Upper lobe of right lung (tissue), 1 donor: ENCODE results near the gene MYO1B. TPM values are rescaled to one million over a fixed set of nuclear protein-coding genes. Genes with fewer than 3 reads are reported as not detected.

Source experiments
- ATAC-seq: fragments of 200-7000 bp; cut with Tn5 transposase; one replicate; pipeline ENCODE4 v1.9.1; 2020; ENCODE audit warnings: mild to moderate bottlenecking, moderate library complexity
- DNase-seq: peaks from one replicate; pipeline ENCODE4 v3.0.0-alpha.2; 2020
- H3K27ac ChIP-seq: fragments of 200-600 bp; one replicate; pipeline ENCODE4 v1.8.0; 2022
- H3K27me3 ChIP-seq: fragments of 200-600 bp; one replicate; pipeline ENCODE4 v1.8.0; 2022; ENCODE audit warnings: mild to moderate bottlenecking
- H3K36me3 ChIP-seq: fragments of 200-600 bp; one replicate; pipeline ENCODE4 v1.8.0; 2022
- H3K4me1 ChIP-seq: fragments of 200-600 bp; one replicate; pipeline ENCODE4 v1.8.0; 2022
- H3K4me3 ChIP-seq: fragments of 200-600 bp; one replicate; pipeline ENCODE4 v1.8.0; 2022; ENCODE audit warnings: mild to moderate bottlenecking
- H3K9me3 ChIP-seq: fragments of 200-600 bp; one replicate; pipeline ENCODE4 v1.8.0; 2022
- CTCF ChIP-seq: fragments of 200-600 bp; IDR thresholded peaks from one replicate; pipeline ENCODE4 v1.8.0; 2022; ENCODE audit warnings: antibody characterized with exemption
- intact Hi-C: fragments of 100-400 bp; cut with DNase I; formaldehyde crosslinking; loops from one replicate; pipeline ENCODE4 v1.11.0; 2022
- total RNA-seq: library from RNA; stranded (reverse); fragmentation: NEBNext Ultra II Directional; extraction: Animal tissue kit (Norgen Biotek cat#: 25700); gene quantifications from one replicate; pipeline ENCODE4 v1.2.1, GENCODE V29; 2021
- donor health status: DM: no; HTN: yes; CAD: no; lungs with severe emphysema.

MYO1B gene
- total RNA-seq, 1 donor from 2014 or later = 231 TPM

- Histone ChIP-seq H3K9me3 (no peaks in the 10 kb centered on the region), H3K27ac (no peak overlapping the region), H3K4me1 (no peaks in the 10 kb centered on the region), H3K27me3 (no peaks in the 10 kb centered on the region), H3K36me3 (peaks cover 76% of the 10 kb centered on the region), H3K4me3 (no peak overlapping the region)
- DNase-seq = no peak
- TF ChIP-seq CTCF = no peak
- intact Hi-C loops = loop anchor here (5.0 kb wide), 1 partner anchor 142 kb away; no protein-coding TSS in a partner anchor
- no peak for ATAC-seq
Observed at GRCh38 chr2:191394043-191394442, 148.8 kb downstream of the MYO1B start.

- ATAC-seq (no peak), DNase-seq (no peak)
- Histone ChIP-seq H3K4me3 (no peak overlapping the region), H3K36me3 (peaks cover 68% of the 10 kb centered on the region), H3K9me3 (no peaks in the 10 kb centered on the region), H3K4me1 (no peaks in the 10 kb centered on the region), H3K27me3 (no peaks in the 10 kb centered on the region), H3K27ac (no peak overlapping the region)
- TF ChIP-seq CTCF = no peak
- intact Hi-C loops = no loop called here
Observed at GRCh38 chr2:191396794-191397193, 151.6 kb downstream of the MYO1B start.

GRCh38 chr2:191399601-191400000 is 154.4 kb downstream of the MYO1B start:
- intact Hi-C loops = no loop called here
- no peak for TF ChIP-seq CTCF
- H3K36me3 ChIP-seq = peaks cover 39% of the 10 kb centered on the region
- H3K27me3 ChIP-seq = no peaks in the 10 kb centered on the region
- no peak for ATAC-seq
- H3K4me3 ChIP-seq = no peak overlapping the region
- H3K27ac ChIP-seq = peak overlapping the region; percentile 3
- no peak for DNase-seq
- no peaks in the 10 kb centered on the region for H3K9me3 ChIP-seq
- H3K4me1 ChIP-seq = peaks cover 11% of the 10 kb centered on the region

- DNase-seq (no peak), ATAC-seq (no peak)
- intact Hi-C loops = no loop called here
- peaks cover 32% of the 10 kb centered on the region for H3K36me3 ChIP-seq
- no peaks in the 10 kb centered on the region for H3K9me3 ChIP-seq
- H3K4me3 ChIP-seq = no peak overlapping the region
- no peak for TF ChIP-seq CTCF
- peaks cover 11% of the 10 kb centered on the region for H3K4me1 ChIP-seq
- H3K27ac ChIP-seq = no peak overlapping the region
- no peaks in the 10 kb centered on the region for H3K27me3 ChIP-seq
Observed at GRCh38 chr2:191401287-191401686, 156.1 kb downstream of the MYO1B start.

GRCh38 chr2:191402966-191403565 is 157.9 kb downstream of the MYO1B start:
- H3K36me3 ChIP-seq = peaks cover 30% of the 10 kb centered on the region
- ATAC-seq (peak; percentile 50), DNase-seq (no peak)
- intact Hi-C loops = no loop called here
- H3K27me3 ChIP-seq = no peaks in the 10 kb centered on the region
- no peak for TF ChIP-seq CTCF
- H3K4me3 ChIP-seq = no peak overlapping the region
- H3K9me3 ChIP-seq = no peaks in the 10 kb centered on the region
- H3K27ac ChIP-seq = no peak overlapping the region
- peaks cover 11% of the 10 kb centered on the region for H3K4me1 ChIP-seq

- Histone ChIP-seq H3K27ac (no peak overlapping the region), H3K27me3 (no peaks in the 10 kb centered on the region), H3K4me1 (peaks cover 11% of the 10 kb centered on the region), H3K36me3 (peaks cover 45% of the 10 kb centered on the region), H3K4me3 (no peak overlapping the region), H3K9me3 (no peaks in the 10 kb centered on the region)
- ATAC-seq (peak; percentile 54), DNase-seq (no peak)
- TF ChIP-seq CTCF = no peak
- intact Hi-C loops = no loop called here
Observed at GRCh38 chr2:191404568-191404991, 159.4 kb downstream of the MYO1B start.
